ENCODE data around the gene GAMT.

The GAMT gene

DNA sequence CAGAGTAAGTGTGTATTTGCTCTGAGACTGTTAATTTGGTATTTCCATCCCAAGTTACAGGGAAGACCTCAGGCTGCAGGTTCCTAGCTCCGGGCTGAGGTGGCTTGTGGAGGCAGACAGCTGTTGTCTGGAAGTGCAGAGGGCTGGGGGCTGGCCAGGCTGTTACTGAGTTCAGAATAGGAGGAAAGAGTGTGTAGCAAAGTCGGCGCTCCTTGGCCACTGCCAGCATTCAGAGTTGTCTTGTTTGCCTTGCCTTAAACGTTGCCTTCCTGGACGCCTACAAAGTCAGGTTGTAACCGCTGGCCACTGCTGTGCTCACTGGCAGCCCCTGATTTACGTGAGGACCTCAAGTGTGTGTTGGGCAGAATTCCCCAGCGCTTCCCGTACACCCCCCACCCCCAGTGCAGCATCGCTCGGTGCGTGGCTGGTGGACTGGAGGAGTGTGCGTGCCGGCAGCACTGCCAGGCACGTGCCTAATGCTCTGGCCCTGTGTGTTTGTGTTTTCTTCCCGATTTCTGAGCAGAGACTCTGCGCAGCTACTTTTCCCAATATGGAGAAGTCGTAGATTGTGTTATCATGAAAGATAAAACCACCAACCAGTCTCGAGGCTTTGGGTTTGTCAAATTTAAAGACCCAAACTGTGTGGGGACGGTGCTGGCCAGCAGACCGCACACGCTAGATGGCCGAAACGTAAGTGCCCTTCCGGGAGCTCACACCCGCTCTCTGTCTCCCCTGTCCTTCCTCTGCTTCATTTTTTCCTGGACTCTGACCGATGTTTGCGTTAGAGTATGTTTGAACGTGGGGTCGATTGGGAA is 16.5 kb upstream of the GAMT start:
- no peak for DNase-seq

DNA sequence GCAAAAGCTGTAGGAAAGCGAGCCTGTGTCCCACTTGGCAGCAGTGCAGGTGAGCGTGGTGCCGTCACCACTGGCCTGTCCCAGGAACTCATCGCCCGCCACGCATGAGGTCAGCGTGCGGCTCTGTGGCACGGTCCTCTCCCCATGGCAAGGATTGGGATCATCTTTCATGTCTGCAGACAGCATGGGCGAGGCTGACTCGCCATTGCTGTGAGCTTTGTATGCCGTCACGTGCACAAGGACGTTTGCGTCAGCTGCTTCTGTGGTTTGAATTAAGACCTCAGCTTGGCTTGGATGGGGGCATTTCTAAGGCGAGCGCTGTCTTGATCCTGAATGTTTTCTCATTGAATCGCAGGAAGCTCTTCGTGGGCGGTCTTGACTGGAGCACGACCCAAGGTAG is 15.8 kb upstream of the GAMT start:
- DNase-seq, result no peak

GRCh38 chr19:1416014-1416841 is 14.9 kb upstream of the GAMT start:
- DNase-seq, result no peak

- no peak for DNase-seq
Measured at GRCh38 chr19:1412995-1413800, 11.9 kb upstream of the GAMT start.

DNA sequence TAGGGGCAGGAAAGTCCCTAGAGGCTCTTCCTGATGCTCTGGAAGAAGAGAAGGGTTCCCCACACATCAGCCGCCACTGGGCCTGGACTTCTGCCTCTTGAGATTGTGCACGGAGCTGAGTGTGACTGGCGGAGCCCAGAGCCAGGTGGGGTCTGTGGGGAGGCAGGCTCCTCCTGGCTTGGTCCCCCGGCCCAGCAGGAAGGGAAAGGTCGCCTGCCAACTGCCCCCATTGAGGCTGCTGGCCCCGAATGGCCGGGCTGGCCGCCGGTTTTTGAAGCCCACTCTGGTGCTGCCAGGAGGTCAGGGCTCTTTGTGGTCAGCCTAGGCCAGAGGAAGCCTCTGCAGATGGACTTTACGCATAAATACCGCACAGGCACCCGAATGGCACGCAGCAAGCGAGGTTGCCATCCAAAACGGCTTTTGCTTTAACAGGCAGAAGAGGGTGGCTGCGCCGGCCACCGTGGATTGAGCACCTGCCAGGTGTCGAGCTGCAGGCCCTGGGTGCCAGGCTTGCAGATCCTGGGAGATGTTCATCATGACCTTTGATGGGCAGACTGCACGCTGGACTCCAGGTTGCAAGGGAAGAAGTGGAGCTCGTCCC is 11.1 kb upstream of the GAMT start:
- no peak for DNase-seq

GRCh38 chr19:1411255-1412191 is 10.2 kb upstream of the GAMT start:
- DNase-seq, result no peak

GRCh38 chr19:1410789-1411188 is 9.4 kb upstream of the GAMT start:
- DNase-seq, result no peak

DNA sequence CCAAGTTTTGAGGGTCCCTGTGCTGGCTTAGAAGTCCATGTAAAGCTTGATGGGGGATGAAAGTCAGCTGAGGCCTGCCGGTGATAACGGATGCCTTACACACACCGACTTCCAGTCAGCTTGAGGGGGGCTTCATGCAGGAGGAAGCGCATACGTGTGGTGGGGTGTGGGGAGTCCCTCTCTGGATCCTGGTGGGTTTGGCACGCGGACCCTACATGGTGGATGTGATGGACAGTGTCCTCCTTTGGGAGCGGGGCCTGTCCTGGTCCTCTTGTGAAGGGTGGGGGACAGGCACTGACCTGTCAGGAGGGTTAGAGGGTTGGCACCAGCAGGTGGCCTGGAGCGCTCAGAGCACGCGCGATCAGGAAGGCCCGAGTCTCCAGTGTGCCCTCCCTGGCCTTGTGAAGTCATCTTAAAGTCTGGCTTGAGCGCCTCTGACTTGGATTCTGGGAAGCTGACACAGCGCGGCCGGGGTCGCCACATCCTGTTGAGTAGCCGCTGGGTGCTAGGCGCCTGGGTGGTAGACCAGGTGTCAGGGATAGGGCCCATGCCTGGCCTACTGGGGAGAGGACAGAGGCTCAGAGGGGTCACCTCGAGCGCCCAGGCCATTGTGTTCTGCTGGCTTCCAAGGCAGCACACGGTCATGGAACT is 8.9 kb upstream of the GAMT start:
- DNase-seq, result no peak

- DNase-seq, result no peak
Measured at GRCh38 chr19:1409204-1410005, 8.1 kb upstream of the GAMT start.

- no peak for DNase-seq
Measured at GRCh38 chr19:1408300-1409203, 7.2 kb upstream of the GAMT start.

DNA sequence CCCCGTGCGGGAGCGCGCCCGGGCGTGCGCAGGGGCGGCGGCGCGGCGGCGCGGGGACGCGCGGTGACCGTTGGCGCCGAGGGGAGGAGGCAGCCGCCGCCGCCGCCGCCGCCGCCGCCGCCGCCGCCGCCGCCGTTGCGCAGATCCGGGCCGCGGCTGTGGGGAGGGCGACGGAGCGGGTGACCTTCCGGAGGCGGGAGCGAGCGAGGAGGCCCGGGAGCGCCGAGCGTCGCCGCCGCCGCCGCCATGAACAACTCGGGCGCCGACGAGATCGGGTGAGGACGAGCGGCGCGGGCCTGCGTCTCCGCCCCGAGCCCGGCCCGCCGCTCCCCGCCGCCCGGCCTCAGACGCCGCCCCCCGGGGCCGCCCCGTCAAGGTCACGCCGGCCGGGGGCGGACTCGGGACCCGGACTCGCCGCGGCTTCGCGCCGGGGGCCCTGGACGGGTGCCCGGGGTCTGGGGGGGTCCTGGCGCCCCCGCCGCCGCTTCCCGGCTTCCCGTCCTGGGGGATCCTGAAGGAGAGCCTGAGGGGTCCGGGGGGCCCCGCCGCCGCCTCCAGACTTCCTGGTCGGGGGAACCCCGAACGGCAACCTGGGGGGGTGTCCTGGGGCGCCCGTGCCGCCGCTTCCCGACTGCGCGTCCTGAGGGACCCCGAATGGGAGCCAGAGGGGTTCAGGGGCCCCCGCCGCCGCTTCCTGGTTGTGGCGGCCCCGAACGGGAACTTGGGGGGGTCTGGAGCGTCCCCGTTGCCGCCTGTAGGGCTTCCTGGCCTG is 6.4 kb upstream of the GAMT start, which contains the start of gene DAZAP1:
TSS of gene DAZAP1 (plus strand) at position 59 of the 772 bp plus-strand sequence. CDS start at position 247, 188 bp downstream.
- DNase-seq, result no peak

GRCh38 chr19:1406774-1407527 is 5.6 kb upstream of the GAMT start:
- peak; percentile 98 for DNase-seq

- no peak for DNase-seq
Measured at GRCh38 chr19:1402411-1403070, 1.2 kb upstream of the GAMT start.

GRCh38 chr19:1401889-1402217 is 511 bp upstream of the GAMT start:
- no peak for DNase-seq

DNA sequence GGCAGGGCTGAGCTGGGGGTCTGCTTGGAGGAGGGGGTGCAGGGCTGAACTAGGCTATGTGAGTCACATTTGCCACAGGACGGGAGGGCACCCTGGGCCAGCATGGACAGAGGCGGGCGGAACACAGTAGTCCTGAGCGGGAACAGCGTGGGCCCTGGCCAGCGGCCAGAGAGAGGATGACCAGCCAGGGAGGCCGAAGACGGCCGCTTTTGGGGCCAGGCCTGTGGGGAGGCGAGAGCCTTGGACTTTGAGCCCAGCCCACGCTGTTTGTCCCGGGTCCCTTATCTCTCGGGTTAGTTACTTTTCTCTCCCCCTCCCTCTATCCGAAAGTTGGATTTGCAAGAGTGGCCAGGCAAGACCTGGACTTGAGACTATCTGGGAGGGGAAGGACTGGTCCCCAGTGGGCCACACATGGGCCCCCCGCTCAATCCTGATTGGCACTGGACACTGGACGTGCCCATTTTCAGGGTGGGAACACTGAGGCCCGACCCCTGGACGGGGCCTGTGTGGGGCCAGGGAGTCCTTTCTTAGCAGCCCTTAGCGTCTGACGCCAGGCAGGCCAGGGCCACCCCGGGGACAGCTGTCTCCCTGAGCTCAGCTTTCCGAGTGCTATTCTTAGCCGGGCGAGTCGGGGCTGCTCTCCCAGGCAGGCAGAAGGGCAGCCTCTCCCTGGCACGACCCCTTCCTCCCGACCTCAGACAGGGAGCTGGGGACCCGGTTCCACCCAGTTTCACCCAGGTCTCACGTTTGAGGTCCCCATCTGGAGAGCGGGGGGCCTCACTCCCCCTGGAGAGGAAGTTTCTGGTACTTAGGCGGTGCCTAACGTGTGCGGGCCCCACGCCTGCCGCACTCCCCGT is 833 bp downstream of the GAMT start:
- DNase-seq, result peak; percentile 76

DNA sequence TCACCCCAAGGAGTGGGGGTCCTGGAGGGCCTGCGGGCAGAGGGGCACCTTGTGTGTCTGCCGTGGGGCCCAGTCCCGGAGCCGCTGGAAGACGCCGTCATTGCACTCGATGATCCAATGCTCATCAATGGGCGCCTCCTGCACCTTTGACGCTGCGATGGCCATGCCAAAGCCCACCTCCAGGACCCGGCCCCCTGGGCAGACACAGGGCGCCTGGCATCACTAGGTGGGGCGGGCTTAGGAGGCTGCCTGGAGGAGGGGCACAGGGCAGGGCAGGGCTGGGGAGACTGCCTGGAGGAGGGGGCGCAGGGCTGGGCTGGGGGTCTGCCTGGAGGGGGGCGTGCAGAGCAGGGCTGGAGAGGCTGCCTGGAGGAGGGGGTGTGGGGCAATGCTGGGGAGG is 1.6 kb downstream of the GAMT start:
- no peak for DNase-seq
